Measurements from ENCODE around the gene ZFAND2A. TPM values are rescaled to one million over a fixed set of nuclear protein-coding genes. Genes with fewer than 3 reads are reported as not detected.

The ZFAND2A gene
- total and polyA plus RNA-seq, 12 donors, result 11.8 to 54.1 (median 20.2) TPM

DNA sequence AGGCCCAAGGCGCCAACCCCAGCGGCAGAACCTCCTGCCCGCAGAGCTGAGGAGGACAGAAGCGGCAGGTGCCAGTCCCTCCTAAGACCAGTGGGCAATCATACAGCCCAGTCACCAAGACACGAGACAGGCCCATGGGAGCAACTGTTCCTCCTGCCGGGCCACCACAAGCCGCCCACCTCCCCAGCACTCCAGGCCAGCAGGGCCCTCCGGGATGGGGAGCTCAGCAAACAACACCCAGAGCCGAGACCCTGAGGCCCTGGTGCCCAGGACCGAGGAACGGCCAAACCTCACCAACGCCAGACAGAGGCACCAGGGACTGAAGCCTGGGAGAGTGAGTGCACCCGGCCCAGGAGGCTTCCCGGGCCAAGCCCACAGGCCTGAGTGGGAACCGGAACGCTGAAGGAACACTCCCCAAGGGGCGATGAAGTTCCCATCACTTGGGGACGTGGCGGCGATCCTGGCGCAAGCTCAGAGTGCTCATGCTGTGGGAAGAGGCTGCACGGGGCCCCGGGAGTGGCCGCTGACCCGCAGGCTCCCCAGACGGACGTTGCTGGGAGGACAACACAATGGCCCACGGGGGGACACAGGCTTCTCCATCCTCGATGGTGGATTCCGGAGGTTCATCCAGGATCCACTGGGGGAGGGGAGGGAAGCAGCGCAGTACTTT, 37.0 kb downstream of the ZFAND2A start:
- peak overlapping the region in 2 of 5 donors; percentile 71 to 86 for H3K27ac ChIP-seq
- H3K27me3 ChIP-seq, result no peaks in the 10 kb centered on the region
- peak in 1 of 7 donors; percentile 13 for DNase-seq
- no peaks in the 10 kb centered on the region for H3K9me3 ChIP-seq (replicated peaks in 1 of 3)
- TF ChIP-seq, protein P1, sequence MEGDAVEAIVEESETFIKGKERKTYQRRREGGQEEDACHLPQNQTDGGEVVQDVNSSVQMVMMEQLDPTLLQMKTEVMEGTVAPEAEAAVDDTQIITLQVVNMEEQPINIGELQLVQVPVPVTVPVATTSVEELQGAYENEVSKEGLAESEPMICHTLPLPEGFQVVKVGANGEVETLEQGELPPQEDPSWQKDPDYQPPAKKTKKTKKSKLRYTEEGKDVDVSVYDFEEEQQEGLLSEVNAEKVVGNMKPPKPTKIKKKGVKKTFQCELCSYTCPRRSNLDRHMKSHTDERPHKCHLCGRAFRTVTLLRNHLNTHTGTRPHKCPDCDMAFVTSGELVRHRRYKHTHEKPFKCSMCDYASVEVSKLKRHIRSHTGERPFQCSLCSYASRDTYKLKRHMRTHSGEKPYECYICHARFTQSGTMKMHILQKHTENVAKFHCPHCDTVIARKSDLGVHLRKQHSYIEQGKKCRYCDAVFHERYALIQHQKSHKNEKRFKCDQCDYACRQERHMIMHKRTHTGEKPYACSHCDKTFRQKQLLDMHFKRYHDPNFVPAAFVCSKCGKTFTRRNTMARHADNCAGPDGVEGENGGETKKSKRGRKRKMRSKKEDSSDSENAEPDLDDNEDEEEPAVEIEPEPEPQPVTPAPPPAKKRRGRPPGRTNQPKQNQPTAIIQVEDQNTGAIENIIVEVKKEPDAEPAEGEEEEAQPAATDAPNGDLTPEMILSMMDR (IDR thresholded peaks at IDR 0.05), result no peak
- no peak for TF ChIP-seq POLR2A (IDR thresholded peaks at IDR 0.05)
- H3K4me3 ChIP-seq, result no peak overlapping the region
- WGBS, 4 donors, result 78 to 98% (median 81%) methylated on average over 9 to 31 of the region's 31 CpGs
- no peaks in the 10 kb centered on the region for H3K36me3 ChIP-seq (replicated peaks in 1 of 2)
- H3K4me1 ChIP-seq (replicated peaks in 1 of 2), result peaks cover 0 to 14% of the 10 kb centered on the region in 2 donors
- intact Hi-C loops (cut with DNase I), result loop anchor here in 1 of 2 donors (5.0 kb wide), 1 partner anchor 41 kb away; no protein-coding TSS in a partner anchor

DNA sequence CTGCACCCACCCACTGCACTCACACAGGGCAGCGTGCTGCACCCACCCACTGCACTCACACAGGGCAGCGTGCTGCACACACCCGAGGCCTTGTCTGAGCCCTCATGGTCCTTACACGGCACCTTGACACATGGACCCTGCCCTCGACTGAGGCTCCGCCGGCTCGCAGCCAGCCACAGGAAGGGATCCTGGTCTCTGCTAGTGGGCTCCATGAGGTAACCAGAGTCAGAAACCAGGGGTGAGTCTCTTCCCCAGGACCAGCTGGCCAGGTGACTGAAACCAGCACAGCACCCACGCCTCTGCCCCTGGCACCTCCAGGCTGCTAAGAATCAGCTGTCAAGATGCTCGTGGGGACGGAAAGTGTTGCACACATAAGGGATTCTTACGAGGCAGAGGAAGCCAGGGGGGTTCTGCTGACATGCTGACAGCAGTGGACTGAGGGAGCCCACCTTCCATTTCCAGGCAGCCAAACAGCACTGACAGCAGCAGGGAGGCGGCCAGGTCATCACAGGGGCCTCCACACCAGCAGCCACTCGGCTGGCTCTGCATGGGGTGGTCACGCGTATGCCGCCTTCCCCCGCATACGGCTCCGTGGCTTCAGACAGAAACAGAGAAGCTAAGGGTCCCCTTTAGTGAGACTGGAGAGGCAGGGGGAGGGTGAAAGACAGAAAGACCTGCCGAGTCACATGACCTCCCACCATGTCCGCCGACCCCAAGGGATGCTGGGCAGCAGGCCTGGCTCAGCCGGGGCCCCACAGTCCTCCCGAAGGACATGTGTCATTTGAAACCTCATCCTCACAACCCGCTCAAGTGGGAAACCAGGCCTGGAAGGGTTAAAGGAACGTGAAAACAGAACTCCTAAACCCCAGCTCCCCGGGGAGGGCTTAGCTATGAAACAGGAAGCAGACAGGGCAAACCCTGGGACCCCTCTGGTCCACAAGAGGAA, 37.8 kb downstream of the ZFAND2A start:
- H3K27me3 ChIP-seq, result no peaks in the 10 kb centered on the region
- no peaks in the 10 kb centered on the region for H3K9me3 ChIP-seq (replicated peaks in 1 of 3)
- intact Hi-C loops (cut with DNase I), result loop anchor here in 1 of 2 donors (5.0 kb wide), 1 partner anchor 40 kb away; no protein-coding TSS in a partner anchor
- peak in 1 of 7 donors; percentile 10 for DNase-seq
- 82 to 88% (median 83%) methylated on average over 9 to 28 of the region's 28 CpGs for WGBS, 4 donors
- H3K4me3 ChIP-seq, result no peak overlapping the region
- no peak overlapping the region for H3K27ac ChIP-seq
- H3K36me3 ChIP-seq (replicated peaks in 1 of 2), result no peaks in the 10 kb centered on the region
- TF ChIP-seq, protein P1 (IDR thresholded peaks at IDR 0.05), result no peak
- TF ChIP-seq POLR2A (IDR thresholded peaks at IDR 0.05), result no peak
- H3K4me1 ChIP-seq (replicated peaks in 1 of 2), result peaks cover 0 to 14% of the 10 kb centered on the region in 2 donors

DNA sequence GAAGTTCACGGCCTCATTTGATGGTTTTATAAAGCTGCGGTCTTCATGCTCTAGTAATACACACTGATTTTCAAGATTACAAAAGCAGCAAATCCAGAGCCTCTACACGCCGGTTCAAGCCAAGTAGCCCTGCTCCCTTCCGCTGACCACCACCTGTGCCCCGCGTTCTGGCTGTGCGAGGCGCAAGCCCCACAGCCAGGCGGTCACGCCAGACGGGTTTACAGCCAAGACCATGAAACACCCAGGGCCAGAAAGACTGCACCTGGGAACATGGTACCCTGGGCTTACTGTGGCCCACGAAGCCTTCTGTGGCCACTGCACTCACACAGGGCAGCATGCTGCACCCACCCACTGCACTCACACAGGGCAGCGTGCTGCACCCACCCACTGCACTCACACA, 38.5 kb downstream of the ZFAND2A start:
- H3K4me3 ChIP-seq, result no peak overlapping the region
- no peak overlapping the region for H3K27ac ChIP-seq
- H3K36me3 ChIP-seq (replicated peaks in 1 of 2), result no peaks in the 10 kb centered on the region
- no peak for TF ChIP-seq POLR2A (IDR thresholded peaks at IDR 0.05)
- TF ChIP-seq, protein P1 (IDR thresholded peaks at IDR 0.05), result no peak
- peaks cover 0 to 14% of the 10 kb centered on the region in 2 donors for H3K4me1 ChIP-seq (replicated peaks in 1 of 2)
- peak in 1 of 7 donors; percentile 7 for DNase-seq
- H3K27me3 ChIP-seq, result no peaks in the 10 kb centered on the region
- intact Hi-C loops (cut with DNase I), result loop anchor here in 1 of 2 donors (5.0 kb wide), 1 partner anchor 39 kb away; no protein-coding TSS in a partner anchor
- 90 to 93% (median 91%) methylated on average over 12 to 14 of the region's 14 CpGs for WGBS, 4 donors
- no peaks in the 10 kb centered on the region for H3K9me3 ChIP-seq (replicated peaks in 1 of 3)

DNA sequence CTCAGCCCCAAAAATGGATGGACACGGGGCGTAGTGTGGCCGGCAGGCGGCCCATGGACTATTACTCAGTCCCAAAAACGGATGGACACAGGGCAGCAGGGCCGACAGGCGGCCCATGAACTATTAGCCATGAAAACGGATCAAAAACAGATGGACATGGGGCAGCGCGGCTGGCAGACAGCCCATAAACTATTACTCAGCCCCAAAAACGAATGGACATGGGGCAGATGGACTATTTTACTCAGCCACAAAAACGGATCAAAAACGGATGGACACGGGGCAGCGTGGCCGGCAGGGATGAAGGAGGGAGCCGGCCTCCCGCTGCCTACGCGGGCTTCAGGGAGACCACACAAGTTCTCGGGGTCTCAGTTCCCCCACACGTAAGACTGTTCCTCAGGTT, 39.2 kb downstream of the ZFAND2A start:
- 88 to 91% (median 90%) methylated on average over 22 of the region's 22 CpGs for WGBS, 4 donors
- intact Hi-C loops (cut with DNase I), result loop anchor here in 1 of 2 donors (5.0 kb wide), 1 partner anchor 38 kb away; no protein-coding TSS in a partner anchor
- no peak for TF ChIP-seq POLR2A (IDR thresholded peaks at IDR 0.05)
- TF ChIP-seq, protein P1 (IDR thresholded peaks at IDR 0.05), result no peak

More for the DNA sequence above, 39.2 kb downstream of the ZFAND2A start:
- H3K27ac ChIP-seq, result no peak overlapping the region
- no peaks in the 10 kb centered on the region for H3K36me3 ChIP-seq (replicated peaks in 1 of 2)
- no peak overlapping the region for H3K4me3 ChIP-seq
- peak in 1 of 7 donors; percentile 7 for DNase-seq
- H3K9me3 ChIP-seq (replicated peaks in 1 of 3), result no peaks in the 10 kb centered on the region
- H3K27me3 ChIP-seq, result no peaks in the 10 kb centered on the region
- H3K4me1 ChIP-seq (replicated peaks in 1 of 2), result peaks cover 0 to 14% of the 10 kb centered on the region in 2 donors
